NT2/D1 (cell line): ENCODE data around the gene RAD1.

Source experiments
- SUZ12 ChIP-seq: IDR thresholded peaks from 2 replicates; pipeline ENCODE4 v1.6.1; 2011; ENCODE audit not compliant: insufficient read length, insufficient read depth; ENCODE audit errors: extremely low read depth
- YY1 ChIP-seq: IDR thresholded peaks from 2 replicates; pipeline ENCODE4 v1.6.1; 2011; ENCODE audit not compliant: insufficient read length, insufficient read depth
- ZNF274 ChIP-seq: IDR thresholded peaks from 2 replicates; pipeline ENCODE4 v1.6.1; 2011; ENCODE audit warnings: mild to moderate bottlenecking, low read depth, low read length

GRCh38 chr5:34886392-34887119 is 28.7 kb downstream of the RAD1 start:
- TF ChIP-seq YY1 (no peak), ZNF274 (no peak), SUZ12 (no peak)
